NCI-H446 treated with DMSO at 0.1 percent for 48 hours (cell line): Measurements from ENCODE around the gene PJVK.
"Not testable (repeated sequence)": the region's sequence is repeated elsewhere in the genome, so short reads cannot be mapped to it uniquely, and the experiment has no call there.

Experiments used
- DNase-seq: peaks from one replicate; lab custom pipeline; 2025; lab: John Stamatoyannopoulos, UW

The PJVK gene

GRCh38 chr2:178450774-178451525 lies at the start of gene PJVK, which contains the start of gene PRKRA:
PJVK (plus strand) TSS chr2:178451378; CDS start chr2:178453410, 2,032 bp downstream.
PRKRA (minus strand) TSS chr2:178451175; CDS start chr2:178451030, 145 bp downstream.
- DNase-seq = peak; percentile 87

GRCh38 chr2:178401994-178402437 lies 49.2 kb upstream of the PJVK start:
- no peak for DNase-seq

GRCh38 chr2:178403671-178404306 lies 47.4 kb upstream of the PJVK start:
- DNase-seq = no peak

GRCh38 chr2:178404368-178404767 lies 46.8 kb upstream of the PJVK start:
- DNase-seq = peak; percentile 3

- no peak for DNase-seq
Observed at GRCh38 chr2:178409261-178409660, 41.9 kb upstream of the PJVK start.

GRCh38 chr2:178412047-178412446 lies 39.1 kb upstream of the PJVK start:
- no peak for DNase-seq

- not testable (repeated sequence) for DNase-seq
Observed at GRCh38 chr2:178412453-178412852, 38.7 kb upstream of the PJVK start.

- DNase-seq = peak; percentile 72
Observed at GRCh38 chr2:178413472-178414265, 37.5 kb upstream of the PJVK start.

- DNase-seq = peak; percentile 89
Observed at GRCh38 chr2:178414266-178415247, 36.6 kb upstream of the PJVK start.

- no peak for DNase-seq
Observed at GRCh38 chr2:178415979-178416378, 35.2 kb upstream of the PJVK start.

GRCh38 chr2:178417916-178418315 lies 33.3 kb upstream of the PJVK start:
- DNase-seq = no peak

GRCh38 chr2:178418426-178418825 lies 32.8 kb upstream of the PJVK start:
- no peak for DNase-seq

- no peak for DNase-seq
Observed at GRCh38 chr2:178419123-178419522, 32.1 kb upstream of the PJVK start.

- DNase-seq = no peak
Observed at GRCh38 chr2:178420463-178420999, 30.6 kb upstream of the PJVK start.

- no peak for DNase-seq
Observed at GRCh38 chr2:178422097-178422496, 29.1 kb upstream of the PJVK start.

GRCh38 chr2:178423746-178424145 lies 27.4 kb upstream of the PJVK start:
- DNase-seq = not testable (repeated sequence)

- no peak for DNase-seq
Observed at GRCh38 chr2:178425255-178425827, 25.8 kb upstream of the PJVK start.

GRCh38 chr2:178426388-178426787 lies 24.8 kb upstream of the PJVK start:
- DNase-seq = no peak

- DNase-seq = no peak
Observed at GRCh38 chr2:178427458-178427857, 23.7 kb upstream of the PJVK start.

- DNase-seq = no peak
Observed at GRCh38 chr2:178428396-178428806, 22.8 kb upstream of the PJVK start.

GRCh38 chr2:178429336-178429735 lies 21.8 kb upstream of the PJVK start:
- DNase-seq = no peak
